Measurements from ENCODE around the gene TMEM220.

TMEM220 gene

DNA sequence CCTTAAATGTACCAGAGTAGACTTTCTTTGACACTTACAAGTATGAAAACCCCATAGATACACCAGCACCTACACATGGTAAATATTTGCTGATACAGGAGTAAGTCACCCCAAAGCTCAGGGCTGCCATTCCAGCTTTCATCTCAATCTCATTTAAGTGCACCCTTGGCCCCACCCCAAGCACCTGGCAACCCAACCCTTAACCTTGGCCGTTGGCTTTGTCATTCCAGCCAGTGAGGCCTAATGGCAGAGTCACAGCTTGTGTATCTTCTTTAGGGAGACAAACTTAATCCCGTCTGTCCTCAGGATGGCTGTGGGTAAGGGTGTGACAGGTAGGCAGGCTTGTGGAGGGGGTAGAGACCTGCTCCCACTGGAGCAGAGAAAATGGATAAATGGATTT, 31.5 kb upstream of the TMEM220 start:
- no peak for DNase-seq (ENCODE audit: low read depth, low spot score)
- H3K9ac ChIP-seq (ENCODE audit: insufficient read length, low read depth): no peak overlapping the region
- no peaks in the 10 kb centered on the region for H3K27me3 ChIP-seq (ENCODE audit: insufficient read depth, insufficient read length)

DNA sequence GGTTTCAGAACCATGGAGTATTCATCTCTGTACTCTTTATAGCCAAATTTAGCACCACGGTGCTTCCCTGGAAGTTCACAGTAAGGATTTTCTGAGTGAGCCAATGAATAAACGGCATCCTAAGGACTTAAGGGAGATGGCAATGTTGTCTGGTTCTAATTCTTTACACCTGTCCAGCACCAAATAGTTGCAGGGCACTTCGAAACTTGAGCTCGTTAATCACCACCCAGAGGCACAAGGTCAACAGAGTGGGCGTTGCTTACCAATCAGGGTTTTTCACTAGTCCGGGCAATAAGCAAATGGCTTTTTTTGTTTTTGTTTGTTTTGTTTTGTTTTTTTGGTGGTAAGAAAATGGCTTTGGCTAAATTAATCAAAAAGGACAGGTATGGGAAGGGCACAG, 28.2 kb upstream of the TMEM220 start:
- Histone ChIP-seq H3K9me3 (ENCODE audit: insufficient read depth, low read length) (no peaks in the 10 kb centered on the region), H3K4me1 (ENCODE audit: insufficient read depth, insufficient read length) (peaks cover 3% of the 10 kb centered on the region), H3K9ac (ENCODE audit: insufficient read length, low read depth) (no peak overlapping the region), H3K36me3 (ENCODE audit: insufficient read depth, insufficient read length, low read length) (no peaks in the 10 kb centered on the region), H3K27me3 (ENCODE audit: insufficient read depth, insufficient read length) (no peaks in the 10 kb centered on the region), H3K4me3 (ENCODE audit: insufficient read length, low read depth) (no peak overlapping the region)
- TF ChIP-seq SUZ12 (IDR thresholded peaks at IDR 0.05; ENCODE audit: extremely low read depth, insufficient read depth, insufficient read length) (no peak), YY1 (IDR thresholded peaks at IDR 0.05; ENCODE audit: insufficient read depth, insufficient read length) (no peak), ZNF274 (IDR thresholded peaks at IDR 0.05; ENCODE audit: low read depth, low read length) (no peak)
- no peak for DNase-seq (ENCODE audit: low read depth, low spot score)

More for the DNA sequence above, 31.5 kb upstream of the TMEM220 start:
- Histone ChIP-seq H3K4me3 (ENCODE audit: insufficient read length, low read depth) (no peak overlapping the region), H3K9me3 (ENCODE audit: insufficient read depth, low read length) (no peaks in the 10 kb centered on the region), H3K36me3 (ENCODE audit: insufficient read depth, insufficient read length, low read length) (no peaks in the 10 kb centered on the region), H3K4me1 (ENCODE audit: insufficient read depth, insufficient read length) (no peaks in the 10 kb centered on the region)
- TF ChIP-seq SUZ12 (IDR thresholded peaks at IDR 0.05; ENCODE audit: extremely low read depth, insufficient read depth, insufficient read length) (no peak), YY1 (IDR thresholded peaks at IDR 0.05; ENCODE audit: insufficient read depth, insufficient read length) (no peak), ZNF274 (IDR thresholded peaks at IDR 0.05; ENCODE audit: low read depth, low read length) (no peak)

GRCh38 chr17:10757647-10758046, 27.8 kb upstream of the TMEM220 start:
- no peak overlapping the region for H3K9ac ChIP-seq (ENCODE audit: insufficient read length, low read depth)

GRCh38 chr17:10757067-10757466, 27.2 kb upstream of the TMEM220 start:
- no peaks in the 10 kb centered on the region for H3K9me3 ChIP-seq (ENCODE audit: insufficient read depth, low read length)

More at GRCh38 chr17:10757647-10758046, 27.8 kb upstream of the TMEM220 start:
- H3K4me1 ChIP-seq (ENCODE audit: insufficient read depth, insufficient read length): peaks cover 3% of the 10 kb centered on the region
- H3K9me3 ChIP-seq (ENCODE audit: insufficient read depth, low read length): no peaks in the 10 kb centered on the region
- no peaks in the 10 kb centered on the region for H3K27me3 ChIP-seq (ENCODE audit: insufficient read depth, insufficient read length)
- no peak overlapping the region for H3K4me3 ChIP-seq (ENCODE audit: insufficient read length, low read depth)
- H3K36me3 ChIP-seq (ENCODE audit: insufficient read depth, insufficient read length, low read length): no peaks in the 10 kb centered on the region
- TF ChIP-seq YY1 (IDR thresholded peaks at IDR 0.05; ENCODE audit: insufficient read depth, insufficient read length) (no peak), ZNF274 (IDR thresholded peaks at IDR 0.05; ENCODE audit: low read depth, low read length) (no peak), SUZ12 (IDR thresholded peaks at IDR 0.05; ENCODE audit: extremely low read depth, insufficient read depth, insufficient read length) (no peak)
- DNase-seq (ENCODE audit: low read depth, low spot score): no peak

DNA sequence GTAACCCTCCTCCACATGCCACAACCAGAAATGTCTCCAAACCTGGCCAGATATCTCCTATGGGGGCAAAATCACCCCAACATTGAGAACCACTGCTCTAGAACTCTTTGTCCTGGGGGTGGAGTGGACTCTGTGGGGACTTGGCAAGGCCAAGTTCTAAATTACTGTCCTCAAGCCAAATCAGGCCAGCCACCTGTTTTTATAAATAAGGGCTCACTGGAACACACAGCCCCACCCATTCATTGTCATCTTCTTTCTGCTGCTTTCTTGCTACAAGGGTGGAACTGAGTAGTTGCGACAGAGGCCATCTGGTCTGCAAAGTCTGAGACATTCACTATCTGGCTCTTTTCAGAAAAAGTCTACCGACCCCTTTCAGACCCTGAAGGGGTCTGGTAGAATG, 26.8 kb upstream of the TMEM220 start:
- H3K36me3 ChIP-seq (ENCODE audit: insufficient read depth, insufficient read length, low read length): no peaks in the 10 kb centered on the region

More at GRCh38 chr17:10757067-10757466, 27.2 kb upstream of the TMEM220 start:
- DNase-seq (ENCODE audit: low read depth, low spot score): no peak
- H3K36me3 ChIP-seq (ENCODE audit: insufficient read depth, insufficient read length, low read length): no peaks in the 10 kb centered on the region
- H3K9ac ChIP-seq (ENCODE audit: insufficient read length, low read depth): no peak overlapping the region
- peaks cover 3% of the 10 kb centered on the region for H3K4me1 ChIP-seq (ENCODE audit: insufficient read depth, insufficient read length)
- no peaks in the 10 kb centered on the region for H3K27me3 ChIP-seq (ENCODE audit: insufficient read depth, insufficient read length)
- H3K4me3 ChIP-seq (ENCODE audit: insufficient read length, low read depth): no peak overlapping the region
- TF ChIP-seq YY1 (IDR thresholded peaks at IDR 0.05; ENCODE audit: insufficient read depth, insufficient read length): no peak
- TF ChIP-seq SUZ12 (IDR thresholded peaks at IDR 0.05; ENCODE audit: extremely low read depth, insufficient read depth, insufficient read length): no peak
- no peak for TF ChIP-seq ZNF274 (IDR thresholded peaks at IDR 0.05; ENCODE audit: low read depth, low read length)

GRCh38 chr17:10756185-10756584, 26.4 kb upstream of the TMEM220 start:
- TF ChIP-seq YY1 (IDR thresholded peaks at IDR 0.05; ENCODE audit: insufficient read depth, insufficient read length): no peak
- no peak for TF ChIP-seq SUZ12 (IDR thresholded peaks at IDR 0.05; ENCODE audit: extremely low read depth, insufficient read depth, insufficient read length)
- TF ChIP-seq ZNF274 (IDR thresholded peaks at IDR 0.05; ENCODE audit: low read depth, low read length): no peak
- Histone ChIP-seq H3K9ac (ENCODE audit: insufficient read length, low read depth) (no peak overlapping the region), H3K27me3 (ENCODE audit: insufficient read depth, insufficient read length) (no peaks in the 10 kb centered on the region), H3K9me3 (ENCODE audit: insufficient read depth, low read length) (no peaks in the 10 kb centered on the region), H3K4me3 (ENCODE audit: insufficient read length, low read depth) (no peak overlapping the region), H3K36me3 (ENCODE audit: insufficient read depth, insufficient read length, low read length) (no peaks in the 10 kb centered on the region), H3K4me1 (ENCODE audit: insufficient read depth, insufficient read length) (peaks cover 3% of the 10 kb centered on the region)
- no peak for DNase-seq (ENCODE audit: low read depth, low spot score)

More for the DNA sequence above, 26.8 kb upstream of the TMEM220 start:
- Histone ChIP-seq H3K9ac (ENCODE audit: insufficient read length, low read depth) (no peak overlapping the region), H3K27me3 (ENCODE audit: insufficient read depth, insufficient read length) (no peaks in the 10 kb centered on the region), H3K4me3 (ENCODE audit: insufficient read length, low read depth) (no peak overlapping the region), H3K4me1 (ENCODE audit: insufficient read depth, insufficient read length) (peaks cover 3% of the 10 kb centered on the region), H3K9me3 (ENCODE audit: insufficient read depth, low read length) (no peaks in the 10 kb centered on the region)
- TF ChIP-seq YY1 (IDR thresholded peaks at IDR 0.05; ENCODE audit: insufficient read depth, insufficient read length) (no peak), ZNF274 (IDR thresholded peaks at IDR 0.05; ENCODE audit: low read depth, low read length) (no peak), SUZ12 (IDR thresholded peaks at IDR 0.05; ENCODE audit: extremely low read depth, insufficient read depth, insufficient read length) (no peak)
- DNase-seq (ENCODE audit: low read depth, low spot score): no peak

- no peaks in the 10 kb centered on the region for H3K36me3 ChIP-seq (ENCODE audit: insufficient read depth, insufficient read length, low read length)
- TF ChIP-seq SUZ12 (IDR thresholded peaks at IDR 0.05; ENCODE audit: extremely low read depth, insufficient read depth, insufficient read length) (no peak), ZNF274 (IDR thresholded peaks at IDR 0.05; ENCODE audit: low read depth, low read length) (no peak)
- H3K9ac ChIP-seq (ENCODE audit: insufficient read length, low read depth): no peak overlapping the region
- no peaks in the 10 kb centered on the region for H3K27me3 ChIP-seq (ENCODE audit: insufficient read depth, insufficient read length)
- peaks cover 3% of the 10 kb centered on the region for H3K4me1 ChIP-seq (ENCODE audit: insufficient read depth, insufficient read length)
- DNase-seq (ENCODE audit: low read depth, low spot score): no peak
- H3K9me3 ChIP-seq (ENCODE audit: insufficient read depth, low read length): no peaks in the 10 kb centered on the region
- peak overlapping the region; percentile 15 for H3K4me3 ChIP-seq (ENCODE audit: insufficient read length, low read depth)
Observed at GRCh38 chr17:10755592-10756127, 25.8 kb upstream of the TMEM220 start.

All from NT2/D1 (cell line).